Astrocyte (in vitro differentiated cells and primary cell): ENCODE data around the gene PXT1. TPM values are rescaled to one million over a fixed set of nuclear protein-coding genes. Genes with fewer than 3 reads are reported as not detected.

Experiments used
- DNase-seq: peaks from one replicate; pipeline ENCODE4 v3.0.0-alpha.2; 2010; ENCODE audit warnings: low read depth
- FAIRE-seq: peaks from 2 replicates; lab custom pipeline; 2011; peaks lifted over from hg19 to GRCh38; lab: Jason Lieb, UNC
- H2AFZ ChIP-seq: 2 replicates; pipeline ENCODE4 v1.6.0; 2012; ENCODE audit warnings: low read depth, low read length, inconsistent platforms
- H3K27ac ChIP-seq: 2 replicates; pipeline ENCODE4 v1.5.1; 2011; ENCODE audit warnings: low read depth, low read length, inconsistent platforms
- H3K27me3 ChIP-seq: 2 replicates; pipeline ENCODE4 v1.6.0; 2011; ENCODE audit warnings: low read length, inconsistent platforms; ENCODE audit not compliant: insufficient read depth
- H3K36me3 ChIP-seq: 2 replicates; pipeline ENCODE4 v1.5.1; 2011; ENCODE audit warnings: low read length, inconsistent platforms; ENCODE audit not compliant: insufficient read depth
- H3K4me1 ChIP-seq: 2 replicates; pipeline ENCODE4 v1.5.1; 2011; ENCODE audit warnings: low read length, inconsistent platforms; ENCODE audit not compliant: insufficient read depth
- H3K4me2 ChIP-seq: 2 replicates; pipeline ENCODE4 v1.6.0; 2012; ENCODE audit warnings: low read length, inconsistent platforms
- H3K4me3 ChIP-seq: 2 replicates; pipeline ENCODE4 v1.5.1; 2011; ENCODE audit warnings: low read depth, mild to moderate bottlenecking, low read length, inconsistent platforms; ENCODE audit not compliant: insufficient read depth
- H3K79me2 ChIP-seq: 2 replicates; pipeline ENCODE4 v1.6.0; 2012; ENCODE audit warnings: mild to moderate bottlenecking, low read length, inconsistent platforms; ENCODE audit not compliant: insufficient read depth
- H3K9ac ChIP-seq: 2 replicates; pipeline ENCODE4 v1.6.0; 2012; ENCODE audit warnings: mild to moderate bottlenecking, low read length, inconsistent platforms
- H3K9me3 ChIP-seq: 2 replicates; pipeline ENCODE4 v1.5.1; 2012; ENCODE audit warnings: low read depth, mild to moderate bottlenecking, low read length, inconsistent platforms; ENCODE audit not compliant: insufficient read depth
- H4K20me1 ChIP-seq: 2 replicates; pipeline ENCODE4 v1.6.0; 2012; ENCODE audit warnings: low read length, inconsistent platforms; ENCODE audit not compliant: insufficient read depth
- H3K27ac Mint-ChIP-seq: one replicate; pipeline ENCODE4 v1.8.0; 2021; ENCODE audit warnings: mild to moderate bottlenecking, mixed read lengths; ENCODE audit not compliant: unreplicated experiment
- H3K27me3 Mint-ChIP-seq: one replicate; pipeline ENCODE4 v1.8.0; 2021; ENCODE audit warnings: low read depth, mixed read lengths; ENCODE audit not compliant: unreplicated experiment
- H3K36me3 Mint-ChIP-seq: one replicate; pipeline ENCODE4 v1.8.0; 2021; ENCODE audit warnings: low read depth, mixed read lengths; ENCODE audit not compliant: unreplicated experiment
- H3K4me1 Mint-ChIP-seq: one replicate; pipeline ENCODE4 v1.8.0; 2021; ENCODE audit warnings: low read depth, mixed read lengths; ENCODE audit not compliant: unreplicated experiment
- H3K4me3 Mint-ChIP-seq: one replicate; pipeline ENCODE4 v1.8.0; 2021; ENCODE audit warnings: mild to moderate bottlenecking, moderate library complexity, mixed read lengths; ENCODE audit not compliant: unreplicated experiment
- H3K9me3 Mint-ChIP-seq: one replicate; pipeline ENCODE4 v1.8.0; 2021; ENCODE audit warnings: mild to moderate bottlenecking, mixed read lengths; ENCODE audit not compliant: unreplicated experiment
- EZH2 ChIP-seq: IDR thresholded peaks from 2 replicates; pipeline ENCODE4 v1.6.1; 2012; ENCODE audit warnings: mild to moderate bottlenecking, low read length, inconsistent platforms; ENCODE audit not compliant: insufficient read depth
- total RNA-seq: library from RNA; stranded (reverse); gene quantifications from 2 replicates; pipeline ENCODE4 v1.2.1, GENCODE V29; 2021
- TF ChIP-seq, protein P1 (sequence below): IDR thresholded peaks from 2 replicates; pipeline ENCODE4 v1.5.1; 2011; ENCODE audit warnings: low read depth, mild to moderate bottlenecking, inconsistent platforms, low read length, moderate library complexity; ENCODE audit not compliant: insufficient read depth

The PXT1 gene
- total RNA-seq, 1 donor from 2014 or later = 0.09 TPM

GRCh38 chr6:36383606-36384005 lies 59.0 kb downstream of the PXT1 start:
- H3K4me2 ChIP-seq = no peak overlapping the region
- H4K20me1 ChIP-seq = no peaks in the 10 kb centered on the region
- TF ChIP-seq, protein P1, sequence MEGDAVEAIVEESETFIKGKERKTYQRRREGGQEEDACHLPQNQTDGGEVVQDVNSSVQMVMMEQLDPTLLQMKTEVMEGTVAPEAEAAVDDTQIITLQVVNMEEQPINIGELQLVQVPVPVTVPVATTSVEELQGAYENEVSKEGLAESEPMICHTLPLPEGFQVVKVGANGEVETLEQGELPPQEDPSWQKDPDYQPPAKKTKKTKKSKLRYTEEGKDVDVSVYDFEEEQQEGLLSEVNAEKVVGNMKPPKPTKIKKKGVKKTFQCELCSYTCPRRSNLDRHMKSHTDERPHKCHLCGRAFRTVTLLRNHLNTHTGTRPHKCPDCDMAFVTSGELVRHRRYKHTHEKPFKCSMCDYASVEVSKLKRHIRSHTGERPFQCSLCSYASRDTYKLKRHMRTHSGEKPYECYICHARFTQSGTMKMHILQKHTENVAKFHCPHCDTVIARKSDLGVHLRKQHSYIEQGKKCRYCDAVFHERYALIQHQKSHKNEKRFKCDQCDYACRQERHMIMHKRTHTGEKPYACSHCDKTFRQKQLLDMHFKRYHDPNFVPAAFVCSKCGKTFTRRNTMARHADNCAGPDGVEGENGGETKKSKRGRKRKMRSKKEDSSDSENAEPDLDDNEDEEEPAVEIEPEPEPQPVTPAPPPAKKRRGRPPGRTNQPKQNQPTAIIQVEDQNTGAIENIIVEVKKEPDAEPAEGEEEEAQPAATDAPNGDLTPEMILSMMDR = no peak
- TF ChIP-seq EZH2 = no peak
- H3K4me3 Mint-ChIP-seq = no peak overlapping the region
- no peak overlapping the region for H3K27ac ChIP-seq
- no peak overlapping the region for H3K9ac ChIP-seq
- no peak overlapping the region for H2AFZ ChIP-seq
- no peaks in the 10 kb centered on the region for H3K36me3 Mint-ChIP-seq
- DNase-seq (no peak), FAIRE-seq (no peak)
- peaks cover 21% of the 10 kb centered on the region for H3K27me3 ChIP-seq
- no peaks in the 10 kb centered on the region for H3K9me3 Mint-ChIP-seq
- H3K27ac Mint-ChIP-seq = no peak overlapping the region
- H3K27me3 Mint-ChIP-seq = peaks cover 34% of the 10 kb centered on the region
- H3K4me1 ChIP-seq = peaks cover 12% of the 10 kb centered on the region
- H3K4me1 Mint-ChIP-seq = peaks cover 6% of the 10 kb centered on the region
- H3K9me3 ChIP-seq = no peaks in the 10 kb centered on the region
- H3K4me3 ChIP-seq = no peak overlapping the region
- H3K36me3 ChIP-seq = no peaks in the 10 kb centered on the region
- H3K79me2 ChIP-seq = no peaks in the 10 kb centered on the region

GRCh38 chr6:36382976-36383375 lies 59.7 kb downstream of the PXT1 start:
- Mint-ChIP-seq H3K4me1 (peaks cover 6% of the 10 kb centered on the region), H3K36me3 (no peaks in the 10 kb centered on the region), H3K9me3 (no peaks in the 10 kb centered on the region), H3K27me3 (peaks cover 28% of the 10 kb centered on the region), H3K27ac (no peak overlapping the region), H3K4me3 (no peak overlapping the region)
- no peak overlapping the region for H3K27ac ChIP-seq
- TF ChIP-seq, protein P1 = no peak
- DNase-seq (no peak), FAIRE-seq (no peak)
- H3K4me2 ChIP-seq = no peak overlapping the region
- no peak overlapping the region for H3K4me3 ChIP-seq
- H3K9me3 ChIP-seq = no peaks in the 10 kb centered on the region
- peaks cover 14% of the 10 kb centered on the region for H3K27me3 ChIP-seq
- no peak overlapping the region for H3K9ac ChIP-seq
- H4K20me1 ChIP-seq = no peaks in the 10 kb centered on the region
- H2AFZ ChIP-seq = no peak overlapping the region
- peaks cover 12% of the 10 kb centered on the region for H3K4me1 ChIP-seq
- H3K36me3 ChIP-seq = no peaks in the 10 kb centered on the region
- no peaks in the 10 kb centered on the region for H3K79me2 ChIP-seq

DNA sequence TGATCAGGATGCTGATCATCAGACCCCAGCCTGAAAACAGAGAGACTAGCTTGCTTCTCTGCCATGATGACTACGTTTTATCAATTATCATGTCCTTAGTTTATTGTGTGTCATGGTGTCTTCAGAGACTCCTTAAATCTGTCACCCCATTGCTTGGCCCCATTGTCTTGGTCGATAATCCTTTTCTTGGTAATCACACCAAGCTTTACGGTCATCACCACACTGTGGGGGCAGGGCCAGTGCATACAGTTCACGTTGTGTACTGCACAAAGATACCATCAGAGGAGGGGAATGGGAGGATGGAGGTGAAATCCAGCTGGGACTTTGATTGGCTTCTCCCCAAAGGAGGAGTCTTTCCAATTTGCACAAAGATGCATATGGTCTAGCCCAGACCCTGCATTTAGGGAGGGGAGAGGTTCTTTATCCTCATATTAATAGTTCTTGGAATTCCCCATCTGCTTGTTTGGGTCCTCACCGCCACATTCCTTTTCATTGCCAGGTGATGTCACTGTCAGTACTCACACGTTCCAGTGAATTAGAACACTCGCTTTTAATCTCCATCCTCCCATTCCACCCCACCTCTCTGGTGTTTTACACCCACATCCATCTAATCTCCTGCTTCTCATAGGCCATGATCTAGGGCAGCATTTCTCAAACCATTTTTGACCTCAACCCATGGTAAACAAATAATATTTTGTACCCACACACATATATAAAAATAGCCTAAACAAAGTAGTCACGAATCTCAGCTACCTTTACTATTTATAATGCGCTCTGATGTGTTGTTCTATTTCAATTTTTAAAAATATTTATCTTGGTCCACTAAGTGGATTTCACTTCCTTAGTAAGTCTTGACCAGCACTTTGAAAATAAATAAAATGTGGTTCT lies 60.9 kb downstream of the PXT1 start:
- H3K9me3 ChIP-seq = no peaks in the 10 kb centered on the region
- no peak overlapping the region for H2AFZ ChIP-seq
- no peak overlapping the region for H3K27ac Mint-ChIP-seq
- no peak for TF ChIP-seq EZH2
- TF ChIP-seq, protein P1 = no peak
- no peak for DNase-seq
- no peaks in the 10 kb centered on the region for H3K36me3 ChIP-seq
- no peak overlapping the region for H3K9ac ChIP-seq
- no peak overlapping the region for H3K27ac ChIP-seq
- FAIRE-seq = no peak
- no peaks in the 10 kb centered on the region for H4K20me1 ChIP-seq
- no peaks in the 10 kb centered on the region for H3K36me3 Mint-ChIP-seq
- peaks cover 25% of the 10 kb centered on the region for H3K27me3 Mint-ChIP-seq
- H3K27me3 ChIP-seq = peaks cover 8% of the 10 kb centered on the region
- H3K4me1 Mint-ChIP-seq = no peaks in the 10 kb centered on the region
- H3K9me3 Mint-ChIP-seq = no peaks in the 10 kb centered on the region
- H3K4me2 ChIP-seq = no peak overlapping the region
- peaks cover 4% of the 10 kb centered on the region for H3K4me1 ChIP-seq
- no peaks in the 10 kb centered on the region for H3K79me2 ChIP-seq
- no peak overlapping the region for H3K4me3 Mint-ChIP-seq
- no peak overlapping the region for H3K4me3 ChIP-seq
